ENCODE measurements around the gene PDE10A.

GRCh38 chr6:165458134-165458533, 204.9 kb downstream of the PDE10A start:
- TF ChIP-seq REST (IDR thresholded peaks at IDR 0.05; ENCODE audit: insufficient read depth in 1 of 2, low read depth in 2 of 2, low read length in 2 of 2): no peak
- TF ChIP-seq SIN3A (IDR thresholded peaks at IDR 0.05; ENCODE audit: borderline replicate concordance, insufficient read depth, low read length): no peak
- TF ChIP-seq FOXP2 (optimal IDR thresholded peaks at IDR 0.05; ENCODE audit: borderline replicate concordance, extremely low read depth, extremely low read length, insufficient read depth): no peak

All from PFSK-1 (cell line).